Ascending aorta (tissue), 2 donors: Measurements from ENCODE around the gene OXER1. TPM values are rescaled to one million over a fixed set of nuclear protein-coding genes. Genes with fewer than 3 reads are reported as not detected.

Source experiments
- DNase-seq, 2 donors: peaks; one replicate each; pipeline ENCODE4 v3.0.0-alpha.2; 2019; ENCODE audit warnings: low spot score in 2 of 2
- H3K27ac ChIP-seq, 2 donors: fragments of 200-600 bp; sonication (generic); one replicate each; pipeline ENCODE4 v1.5.1; 2016 to 2017; ENCODE audit warnings: mild to moderate bottlenecking in 1 of 2
- H3K27me3 ChIP-seq: fragments of 200-600 bp; sonication (generic); one replicate; pipeline ENCODE4 v1.5.1; 2017
- H3K36me3 ChIP-seq, 2 donors: fragments of 200-600 bp; sonication (generic); one replicate each; pipeline ENCODE4 v1.5.1; 2016
- H3K4me1 ChIP-seq, 2 donors: fragments of 200-600 bp; sonication (generic); one replicate each; pipeline ENCODE4 v1.5.1; 2016 to 2017; ENCODE audit warnings: mild to moderate bottlenecking in 1 of 2
- H3K4me3 ChIP-seq, 2 donors: fragments of 200-600 bp; sonication (generic); one replicate each; pipeline ENCODE4 v1.5.1; 2016 to 2017; ENCODE audit warnings: mild to moderate bottlenecking in 1 of 2
- H3K9me3 ChIP-seq, 2 donors: fragments of 200-600 bp; sonication (generic); one replicate each; pipeline ENCODE4 v1.5.1; 2016
- CTCF ChIP-seq, 3 experiments: fragments of 200-600 bp in 2 of 3; fragments of 450-650 bp in 1 of 3; sonication (generic) in 2 of 3; IDR thresholded peaks; one replicate each; pipeline ENCODE4 v1.5.1; 2016 to 2019; ENCODE audit warnings: antibody characterized with exemption in 3 of 3, mild to moderate bottlenecking in 1 of 3, moderate library complexity in 1 of 3
- intact Hi-C: fragments of 100-400 bp; cut with DNase I; formaldehyde crosslinking; loops from one replicate; pipeline ENCODE4 v1.15.1; 2023
- total RNA-seq: library from RNA; depleted of rRNA; stranded (reverse); fragments of >200 nt; gene quantifications from one replicate; pipeline ENCODE4 v1.1.0, GENCODE V29; 2016

The OXER1 gene
- total RNA-seq, 1 donor from 2014 or later: 0.32 TPM

DNA sequence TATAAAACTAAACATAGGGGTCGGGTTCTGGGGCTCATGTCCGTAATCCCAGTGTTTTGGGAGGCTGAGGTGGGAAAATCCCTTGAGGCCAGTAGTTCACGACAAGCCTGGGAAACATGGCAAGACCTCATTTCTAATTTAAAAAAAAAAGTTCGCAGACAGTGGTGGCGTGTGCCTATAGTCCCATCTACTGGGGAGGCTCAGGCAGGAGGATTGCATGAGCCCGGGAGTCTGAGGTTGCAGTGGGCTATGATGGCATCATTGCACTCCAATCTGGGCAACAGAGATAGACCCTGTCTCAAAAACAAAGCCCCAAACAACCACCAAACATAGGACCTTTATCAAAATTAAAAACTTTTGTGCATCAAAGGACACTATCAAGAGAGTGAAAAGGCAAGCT, 38.2 kb upstream of the OXER1 start:
- Histone ChIP-seq H3K9me3 (no peaks in the 10 kb centered on the region), H3K36me3 (no peaks in the 10 kb centered on the region), H3K27ac (no peak overlapping the region), H3K4me1 (peaks cover 0 to 9% of the 10 kb centered on the region in 2 donors), H3K27me3 (no peaks in the 10 kb centered on the region), H3K4me3 (no peak overlapping the region)
- DNase-seq: no peak
- intact Hi-C loops: no loop called here
- no peak for TF ChIP-seq CTCF (IDR thresholded peaks at IDR 0.05)

GRCh38 chr2:42801381-42801780, 37.4 kb upstream of the OXER1 start:
- no peak overlapping the region for H3K4me3 ChIP-seq
- no peaks in the 10 kb centered on the region for H3K9me3 ChIP-seq
- no peaks in the 10 kb centered on the region for H3K36me3 ChIP-seq
- intact Hi-C loops: no loop called here
- H3K27me3 ChIP-seq: no peaks in the 10 kb centered on the region
- no peak for TF ChIP-seq CTCF (IDR thresholded peaks at IDR 0.05)
- peak overlapping the region; percentile 6 to 31 for H3K27ac ChIP-seq
- H3K4me1 ChIP-seq: peaks cover 0 to 10% of the 10 kb centered on the region in 2 donors
- no peak for DNase-seq

GRCh38 chr2:42800981-42801380, 37.0 kb upstream of the OXER1 start:
- Histone ChIP-seq H3K27ac (peak overlapping the region; percentile 6 to 31), H3K36me3 (no peaks in the 10 kb centered on the region), H3K27me3 (no peaks in the 10 kb centered on the region), H3K4me1 (peaks cover 0 to 12% of the 10 kb centered on the region in 2 donors), H3K9me3 (no peaks in the 10 kb centered on the region), H3K4me3 (no peak overlapping the region)
- no peak for DNase-seq
- TF ChIP-seq CTCF (IDR thresholded peaks at IDR 0.05): no peak
- intact Hi-C loops: no loop called here

DNA sequence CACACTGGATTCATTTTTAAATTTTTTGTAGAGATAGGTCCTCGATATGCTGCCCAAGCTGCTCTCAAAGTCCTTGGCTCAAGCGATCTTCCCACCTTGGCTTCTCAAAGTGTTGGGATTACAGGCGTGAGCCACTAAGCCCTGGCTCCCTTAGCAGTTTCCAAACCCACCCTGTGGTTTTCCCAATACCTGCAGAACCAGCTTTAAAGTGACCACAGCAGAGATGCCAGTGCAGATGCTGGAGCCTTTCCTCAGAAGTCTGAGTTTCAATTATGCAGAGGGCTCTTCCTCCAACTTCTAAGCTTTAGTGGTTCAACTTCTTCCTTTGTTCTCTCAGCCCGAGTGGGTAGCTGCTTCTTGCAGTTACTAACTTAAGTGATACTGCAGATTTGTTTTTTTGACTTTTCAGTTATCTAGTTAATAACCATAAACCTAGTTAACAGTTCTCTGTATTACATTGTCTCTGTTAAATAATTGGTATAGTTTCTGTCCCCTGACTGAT, 36.6 kb upstream of the OXER1 start:
- Histone ChIP-seq H3K27me3 (no peaks in the 10 kb centered on the region), H3K27ac (peak overlapping the region; percentile 6 to 31), H3K4me1 (peaks cover 0 to 16% of the 10 kb centered on the region in 2 donors), H3K9me3 (no peaks in the 10 kb centered on the region), H3K4me3 (no peak overlapping the region), H3K36me3 (no peaks in the 10 kb centered on the region)
- intact Hi-C loops: no loop called here
- TF ChIP-seq CTCF (IDR thresholded peaks at IDR 0.05): no peak
- DNase-seq: no peak

GRCh38 chr2:42799881-42800280, 35.9 kb upstream of the OXER1 start:
- Histone ChIP-seq H3K27ac (peak overlapping the region; percentile 6 to 31), H3K27me3 (no peaks in the 10 kb centered on the region), H3K4me3 (no peak overlapping the region), H3K9me3 (no peaks in the 10 kb centered on the region), H3K4me1 (peaks cover 0 to 17% of the 10 kb centered on the region in 2 donors), H3K36me3 (no peaks in the 10 kb centered on the region)
- DNase-seq: no peak
- intact Hi-C loops: loop anchor here (10.0 kb wide), 1 partner anchor 235 kb away; the partner anchor contains the start of gene MTA3
- TF ChIP-seq CTCF (IDR thresholded peaks at IDR 0.05): no peak

DNA sequence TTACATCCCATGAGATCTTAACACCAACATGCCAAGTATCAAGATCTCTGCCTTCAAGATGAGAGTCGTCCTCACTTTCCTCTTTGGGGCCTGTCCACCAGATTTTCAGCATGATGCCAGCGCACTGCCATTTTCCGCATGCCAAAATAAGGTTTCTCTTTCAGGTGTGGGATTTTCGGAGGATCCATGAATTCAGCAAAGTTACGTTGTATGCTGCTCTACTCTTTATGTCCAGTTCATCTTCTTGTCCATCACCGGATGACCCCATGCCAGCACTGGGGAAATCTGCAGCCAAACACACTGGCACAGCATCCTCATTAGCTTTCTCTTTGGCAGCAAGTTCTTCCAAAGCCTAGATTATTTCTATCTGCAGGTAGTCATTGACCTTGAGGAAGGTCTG, 33.3 kb upstream of the OXER1 start:
- H3K36me3 ChIP-seq: no peaks in the 10 kb centered on the region
- no peak for DNase-seq
- intact Hi-C loops: loop anchor here (10.0 kb wide), 1 partner anchor 232 kb away; the partner anchor contains the start of gene MTA3
- H3K27me3 ChIP-seq: no peaks in the 10 kb centered on the region
- H3K4me3 ChIP-seq: no peak overlapping the region
- peaks cover 2 to 24% of the 10 kb centered on the region in 2 donors for H3K4me1 ChIP-seq
- peak overlapping the region in 1 of 2 donors; percentile 97 for H3K27ac ChIP-seq
- TF ChIP-seq CTCF (IDR thresholded peaks at IDR 0.05): no peak
- H3K9me3 ChIP-seq: no peaks in the 10 kb centered on the region
